Astrocyte (in vitro differentiated cells and primary cell): ENCODE measurements around the gene DCDC2B. TPM values are rescaled to one million over a fixed set of nuclear protein-coding genes. Genes with fewer than 3 reads are reported as not detected.
A peak's percentile ranks its signal among the peaks of the same experiment; 100 is the strongest.

ENCODE experiments used
- DNase-seq: peaks from one replicate; pipeline ENCODE4 v3.0.0-alpha.2; 2010; ENCODE audit warnings: low read depth
- FAIRE-seq: peaks from 2 replicates; lab custom pipeline; 2011; peaks lifted over from hg19 to GRCh38; lab: Jason Lieb, UNC
- H2AFZ ChIP-seq: 2 replicates; pipeline ENCODE4 v1.6.0; 2012; ENCODE audit warnings: low read depth, low read length, inconsistent platforms
- H3K27ac ChIP-seq: 2 replicates; pipeline ENCODE4 v1.5.1; 2011; ENCODE audit warnings: low read depth, low read length, inconsistent platforms
- H3K27me3 ChIP-seq: 2 replicates; pipeline ENCODE4 v1.6.0; 2011; ENCODE audit warnings: low read length, inconsistent platforms; ENCODE audit not compliant: insufficient read depth
- H3K36me3 ChIP-seq: 2 replicates; pipeline ENCODE4 v1.5.1; 2011; ENCODE audit warnings: low read length, inconsistent platforms; ENCODE audit not compliant: insufficient read depth
- H3K4me1 ChIP-seq: 2 replicates; pipeline ENCODE4 v1.5.1; 2011; ENCODE audit warnings: low read length, inconsistent platforms; ENCODE audit not compliant: insufficient read depth
- H3K4me2 ChIP-seq: 2 replicates; pipeline ENCODE4 v1.6.0; 2012; ENCODE audit warnings: low read length, inconsistent platforms
- H3K4me3 ChIP-seq: 2 replicates; pipeline ENCODE4 v1.5.1; 2011; ENCODE audit warnings: low read depth, mild to moderate bottlenecking, low read length, inconsistent platforms; ENCODE audit not compliant: insufficient read depth
- H3K79me2 ChIP-seq: 2 replicates; pipeline ENCODE4 v1.6.0; 2012; ENCODE audit warnings: mild to moderate bottlenecking, low read length, inconsistent platforms; ENCODE audit not compliant: insufficient read depth
- H3K9ac ChIP-seq: 2 replicates; pipeline ENCODE4 v1.6.0; 2012; ENCODE audit warnings: mild to moderate bottlenecking, low read length, inconsistent platforms
- H3K9me3 ChIP-seq: 2 replicates; pipeline ENCODE4 v1.5.1; 2012; ENCODE audit warnings: low read depth, mild to moderate bottlenecking, low read length, inconsistent platforms; ENCODE audit not compliant: insufficient read depth
- H4K20me1 ChIP-seq: 2 replicates; pipeline ENCODE4 v1.6.0; 2012; ENCODE audit warnings: low read length, inconsistent platforms; ENCODE audit not compliant: insufficient read depth
- H3K27ac Mint-ChIP-seq: one replicate; pipeline ENCODE4 v1.8.0; 2021; ENCODE audit warnings: mild to moderate bottlenecking, mixed read lengths; ENCODE audit not compliant: unreplicated experiment
- H3K27me3 Mint-ChIP-seq: one replicate; pipeline ENCODE4 v1.8.0; 2021; ENCODE audit warnings: low read depth, mixed read lengths; ENCODE audit not compliant: unreplicated experiment
- H3K36me3 Mint-ChIP-seq: one replicate; pipeline ENCODE4 v1.8.0; 2021; ENCODE audit warnings: low read depth, mixed read lengths; ENCODE audit not compliant: unreplicated experiment
- H3K4me1 Mint-ChIP-seq: one replicate; pipeline ENCODE4 v1.8.0; 2021; ENCODE audit warnings: low read depth, mixed read lengths; ENCODE audit not compliant: unreplicated experiment
- H3K4me3 Mint-ChIP-seq: one replicate; pipeline ENCODE4 v1.8.0; 2021; ENCODE audit warnings: mild to moderate bottlenecking, moderate library complexity, mixed read lengths; ENCODE audit not compliant: unreplicated experiment
- H3K9me3 Mint-ChIP-seq: one replicate; pipeline ENCODE4 v1.8.0; 2021; ENCODE audit warnings: mild to moderate bottlenecking, mixed read lengths; ENCODE audit not compliant: unreplicated experiment
- CTCF ChIP-seq: IDR thresholded peaks from 2 replicates; pipeline ENCODE4 v1.5.1; 2011; ENCODE audit warnings: low read depth, mild to moderate bottlenecking, inconsistent platforms, low read length, moderate library complexity; ENCODE audit not compliant: insufficient read depth
- EZH2 ChIP-seq: IDR thresholded peaks from 2 replicates; pipeline ENCODE4 v1.6.1; 2012; ENCODE audit warnings: mild to moderate bottlenecking, low read length, inconsistent platforms; ENCODE audit not compliant: insufficient read depth
- total RNA-seq: library from RNA; stranded (reverse); gene quantifications from 2 replicates; pipeline ENCODE4 v1.2.1, GENCODE V29; 2021

DCDC2B gene
- total RNA-seq, 1 donor from 2014 or later: not detected

- no peak overlapping the region for H2AFZ ChIP-seq
- peaks cover 23% of the 10 kb centered on the region for H3K4me1 ChIP-seq
- no peak overlapping the region for H3K27ac ChIP-seq
- H3K79me2 ChIP-seq: no peaks in the 10 kb centered on the region
- no peak overlapping the region for H3K4me3 ChIP-seq
- DNase-seq (no peak), FAIRE-seq (no peak)
- Mint-ChIP-seq H3K9me3 (peaks cover 2% of the 10 kb centered on the region), H3K27me3 (peaks cover 5% of the 10 kb centered on the region), H3K27ac (no peak overlapping the region), H3K4me1 (peaks cover 10% of the 10 kb centered on the region), H3K4me3 (no peak overlapping the region), H3K36me3 (no peaks in the 10 kb centered on the region)
- no peaks in the 10 kb centered on the region for H3K9me3 ChIP-seq
- no peaks in the 10 kb centered on the region for H3K27me3 ChIP-seq
- H3K36me3 ChIP-seq: no peaks in the 10 kb centered on the region
- no peak overlapping the region for H3K9ac ChIP-seq
- no peak overlapping the region for H3K4me2 ChIP-seq
- TF ChIP-seq CTCF (no peak), EZH2 (no peak)
- H4K20me1 ChIP-seq: no peaks in the 10 kb centered on the region
These were observed 38.6 kb downstream of the DCDC2B start for GRCh38 chr1:32247452-32247851.

GRCh38 chr1:32247983-32248889, 39.3 kb downstream of the DCDC2B start:
- no peak for FAIRE-seq
- Histone ChIP-seq H3K4me3 (no peak overlapping the region), H4K20me1 (no peaks in the 10 kb centered on the region), H3K9me3 (no peaks in the 10 kb centered on the region), H3K4me1 (peaks cover 23% of the 10 kb centered on the region), H3K79me2 (no peaks in the 10 kb centered on the region), H3K4me2 (peak overlapping the region; percentile 72), H3K27me3 (no peaks in the 10 kb centered on the region), H3K36me3 (no peaks in the 10 kb centered on the region), H3K9ac (no peak overlapping the region), H2AFZ (peak overlapping the region; percentile 47), H3K27ac (no peak overlapping the region)
- Mint-ChIP-seq H3K4me3 (peak overlapping the region; percentile 54), H3K27me3 (peaks cover 12% of the 10 kb centered on the region), H3K4me1 (peaks cover 10% of the 10 kb centered on the region), H3K36me3 (no peaks in the 10 kb centered on the region), H3K27ac (no peak overlapping the region), H3K9me3 (peaks cover 2% of the 10 kb centered on the region)
- no peak for DNase-seq
- peak; percentile 44 for TF ChIP-seq CTCF
- no peak for TF ChIP-seq EZH2
